K562 (cell line): Measurements from ENCODE around the gene OLAH. TPM values are rescaled to one million over a fixed set of nuclear protein-coding genes. Genes with fewer than 3 reads are reported as not detected.

Experiments used
- ATF6 ChIP-seq: sonication (generic); formaldehyde crosslinking; IDR thresholded peaks from 2 replicates; pipeline ENCODE4 v1.4.0; 2020; ENCODE audit warnings: mild to moderate bottlenecking, missing genetic modification reagents
- CBFA2T3 ChIP-seq: fragments of 450-650 bp; IDR thresholded peaks from 2 replicates; pipeline ENCODE4 v1.6.1; 2017
- FUS ChIP-seq: fragments of 200-400 bp; formaldehyde crosslinking; optimal IDR thresholded peaks from 2 replicates; pipeline ENCODE3; 2017; ENCODE audit warnings: low read depth, low read length
- polyA plus RNA-seq, 8 experiments: library from polyadenylated mRNA; depleted of rRNA in 4 of 8; stranded (reverse) in 5 of 8; unstranded in 3 of 8; fragments of >200 nt; fragmentation: Nextera tagmentation in 2 of 8; fragmentation: Illumina TruSeq in 1 of 8; extraction: Ambion mirVana in 2 of 8; extraction: Trizol in 1 of 8; gene quantifications; 2 replicates each; pipeline versions ENCODE4 v1.2.1 to v1.2.3, GENCODE V29; 2011 to 2014; ENCODE audit warnings: inconsistent platforms in 1 of 8, missing spikeins in 1 of 8
- total RNA-seq, 7 experiments: library from RNA; depleted of rRNA in 6 of 7; stranded (reverse); fragments of >200 nt in 6 of 7; fragmentation: Illumina TruSeq in 2 of 7; extraction: Trizol in 2 of 7; gene quantifications; 2 replicates each; pipeline versions ENCODE4 v1.2.1 to v1.2.3, GENCODE V29; 2011 to 2021; ENCODE audit warnings: low replicate concordance in 1 of 7
- TF ChIP-seq, protein P1 (sequence below), 2 experiments: fragments of 450-650 bp; formaldehyde crosslinking in 1 of 2; IDR thresholded peaks; 2 replicates each; pipeline versions ENCODE4 v1.4.0 to v1.6.1; 2014 to 2020; ENCODE audit warnings: mild to moderate bottlenecking in 2 of 2, borderline replicate concordance in 1 of 2, low read depth in 1 of 2

The OLAH gene
- total and polyA plus RNA-seq, 9 of the 15 experiments (the other 6 are each of a cell fraction or from before 2014, with no cell fraction given), result 0.11 to 0.45 (median 0.18) TPM; not detected in 3

DNA sequence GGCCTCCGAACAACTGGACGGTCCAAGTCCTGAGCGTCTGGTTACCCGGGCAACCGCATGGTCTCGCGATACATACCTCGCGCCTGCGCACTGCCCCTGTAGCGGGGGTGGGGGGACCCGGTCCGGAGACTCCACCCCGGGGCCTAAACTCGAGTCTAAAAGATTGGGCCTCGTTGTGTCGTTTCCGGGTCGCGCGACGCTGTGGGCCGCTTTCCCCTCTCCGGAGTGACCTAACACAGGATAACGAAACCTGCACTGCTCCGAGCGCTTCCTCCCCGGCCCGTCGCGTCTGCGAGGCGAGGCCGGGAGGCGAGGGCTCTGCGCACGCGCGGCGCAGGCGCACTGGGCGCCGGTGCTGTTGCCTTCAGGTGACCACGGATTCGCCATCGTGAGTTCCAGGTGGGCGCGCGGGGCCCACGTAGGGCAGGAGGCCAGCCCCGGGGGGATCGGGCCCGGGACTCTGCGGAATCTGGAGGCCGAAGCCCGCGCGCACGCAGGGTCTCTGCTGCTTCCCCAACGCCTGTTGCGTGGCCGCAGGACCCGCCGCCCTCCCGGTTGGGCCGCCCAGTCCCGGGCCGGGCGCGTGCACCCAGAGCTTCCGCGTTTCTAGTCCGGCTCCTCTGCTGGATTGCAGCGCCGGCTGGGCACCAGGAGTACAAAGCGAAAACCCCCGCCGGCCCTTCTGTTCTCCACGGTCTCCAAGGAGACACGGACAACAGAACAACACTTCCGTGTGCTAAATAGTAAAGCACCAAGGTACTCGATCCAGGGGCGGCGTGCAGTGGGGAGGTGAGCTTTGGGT is 53.5 kb downstream of the OLAH start, which contains the start of gene RPP38 (continued):
- TF ChIP-seq ATF6 (CRISPR knock-in tag) (peak; percentile 94), CBFA2T3 (peak; percentile 9; the same call in 1 of the 2 replicates), FUS (peak; percentile 58)
- TF ChIP-seq, protein P1, sequence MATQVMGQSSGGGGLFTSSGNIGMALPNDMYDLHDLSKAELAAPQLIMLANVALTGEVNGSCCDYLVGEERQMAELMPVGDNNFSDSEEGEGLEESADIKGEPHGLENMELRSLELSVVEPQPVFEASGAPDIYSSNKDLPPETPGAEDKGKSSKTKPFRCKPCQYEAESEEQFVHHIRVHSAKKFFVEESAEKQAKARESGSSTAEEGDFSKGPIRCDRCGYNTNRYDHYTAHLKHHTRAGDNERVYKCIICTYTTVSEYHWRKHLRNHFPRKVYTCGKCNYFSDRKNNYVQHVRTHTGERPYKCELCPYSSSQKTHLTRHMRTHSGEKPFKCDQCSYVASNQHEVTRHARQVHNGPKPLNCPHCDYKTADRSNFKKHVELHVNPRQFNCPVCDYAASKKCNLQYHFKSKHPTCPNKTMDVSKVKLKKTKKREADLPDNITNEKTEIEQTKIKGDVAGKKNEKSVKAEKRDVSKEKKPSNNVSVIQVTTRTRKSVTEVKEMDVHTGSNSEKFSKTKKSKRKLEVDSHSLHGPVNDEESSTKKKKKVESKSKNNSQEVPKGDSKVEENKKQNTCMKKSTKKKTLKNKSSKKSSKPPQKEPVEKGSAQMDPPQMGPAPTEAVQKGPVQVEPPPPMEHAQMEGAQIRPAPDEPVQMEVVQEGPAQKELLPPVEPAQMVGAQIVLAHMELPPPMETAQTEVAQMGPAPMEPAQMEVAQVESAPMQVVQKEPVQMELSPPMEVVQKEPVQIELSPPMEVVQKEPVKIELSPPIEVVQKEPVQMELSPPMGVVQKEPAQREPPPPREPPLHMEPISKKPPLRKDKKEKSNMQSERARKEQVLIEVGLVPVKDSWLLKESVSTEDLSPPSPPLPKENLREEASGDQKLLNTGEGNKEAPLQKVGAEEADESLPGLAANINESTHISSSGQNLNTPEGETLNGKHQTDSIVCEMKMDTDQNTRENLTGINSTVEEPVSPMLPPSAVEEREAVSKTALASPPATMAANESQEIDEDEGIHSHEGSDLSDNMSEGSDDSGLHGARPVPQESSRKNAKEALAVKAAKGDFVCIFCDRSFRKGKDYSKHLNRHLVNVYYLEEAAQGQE (IDR thresholded peaks at IDR 0.05; ENCODE audit: borderline replicate concordance), result no peak; the same call in 1 of the 2 replicates
- TF ChIP-seq, protein P1 (CRISPR knock-in tag; IDR thresholded peaks at IDR 0.05; ENCODE audit: low read depth), result peak; percentile 57; the same call in 1 of the 2 replicates
